ENCODE data around the gene RNPS1. TPM values are rescaled to one million over a fixed set of nuclear protein-coding genes. Genes with fewer than 3 reads are reported as not detected.

The RNPS1 gene
- total and polyA plus RNA-seq, 9 of the 15 experiments (the other 6 are each of a cell fraction or from before 2014, with no cell fraction given), result 44.9 to 338 (median 202) TPM

- TF ChIP-seq POLR2AphosphoS5 (IDR thresholded peaks at IDR 0.05; ENCODE audit: control insufficient read depth, insufficient read depth, low read depth, low read length) (peak; percentile 88), BRD9 (IDR thresholded peaks at IDR 0.05; ENCODE audit: low read depth, partially characterized antibody) (peak; percentile 21), ZNF124 (CRISPR knock-in tag; IDR thresholded peaks at IDR 0.05) (no peak), NCOA4 (IDR thresholded peaks at IDR 0.05; ENCODE audit: partially characterized antibody) (peak; percentile 100), RBM34 (IDR thresholded peaks at IDR 0.05; ENCODE audit: borderline replicate concordance, insufficient read depth, low read length) (no peak), ZBTB33 (CRISPR knock-in tag; IDR thresholded peaks at IDR 0.05) (peak; percentile 20; the same call in 1 of the 2 replicates), POLR2A (conservative IDR thresholded peaks at IDR 0.05) (peak; percentile 93), BDP1 (IDR thresholded peaks at IDR 0.05; ENCODE audit: insufficient read depth, insufficient read length) (no peak), TCF7 (IDR thresholded peaks at IDR 0.05; ENCODE audit: borderline replicate concordance) (no peak), MAFK (IDR thresholded peaks at IDR 0.05; ENCODE audit: low read length) (no peak), NELFE (IDR thresholded peaks at IDR 0.05; ENCODE audit: insufficient read depth, insufficient read length) (no peak), BCOR (IDR thresholded peaks at IDR 0.05) (0 out of 2 replicates have a peak, but pooled peaks have one; percentile 20), HDAC2 (IDR thresholded peaks at IDR 0.05) (no peak), ZNF77 (CRISPR knock-in tag; IDR thresholded peaks at IDR 0.05) (no peak), SETDB1 (IDR thresholded peaks at IDR 0.05; ENCODE audit: low read length) (no peak), DEAF1 (CRISPR knock-in tag; IDR thresholded peaks at IDR 0.05) (no peak; the same call in 1 of the 2 replicates), ZNF324 (CRISPR knock-in tag; IDR thresholded peaks at IDR 0.05) (no peak)
- TF ChIP-seq, protein P1, sequence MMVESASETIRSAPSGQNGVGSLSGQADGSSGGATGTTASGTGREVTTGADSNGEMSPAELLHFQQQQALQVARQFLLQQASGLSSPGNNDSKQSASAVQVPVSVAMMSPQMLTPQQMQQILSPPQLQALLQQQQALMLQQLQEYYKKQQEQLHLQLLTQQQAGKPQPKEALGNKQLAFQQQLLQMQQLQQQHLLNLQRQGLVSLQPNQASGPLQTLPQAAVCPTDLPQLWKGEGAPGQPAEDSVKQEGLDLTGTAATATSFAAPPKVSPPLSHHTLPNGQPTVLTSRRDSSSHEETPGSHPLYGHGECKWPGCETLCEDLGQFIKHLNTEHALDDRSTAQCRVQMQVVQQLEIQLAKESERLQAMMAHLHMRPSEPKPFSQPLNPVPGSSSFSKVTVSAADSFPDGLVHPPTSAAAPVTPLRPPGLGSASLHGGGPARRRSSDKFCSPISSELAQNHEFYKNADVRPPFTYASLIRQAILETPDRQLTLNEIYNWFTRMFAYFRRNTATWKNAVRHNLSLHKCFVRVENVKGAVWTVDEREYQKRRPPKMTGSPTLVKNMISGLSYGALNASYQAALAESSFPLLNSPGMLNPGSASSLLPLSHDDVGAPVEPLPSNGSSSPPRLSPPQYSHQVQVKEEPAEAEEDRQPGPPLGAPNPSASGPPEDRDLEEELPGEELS (CRISPR knock-in tag; IDR thresholded peaks at IDR 0.05; ENCODE audit: borderline replicate concordance), result no peak
- TF ChIP-seq, protein P2, sequence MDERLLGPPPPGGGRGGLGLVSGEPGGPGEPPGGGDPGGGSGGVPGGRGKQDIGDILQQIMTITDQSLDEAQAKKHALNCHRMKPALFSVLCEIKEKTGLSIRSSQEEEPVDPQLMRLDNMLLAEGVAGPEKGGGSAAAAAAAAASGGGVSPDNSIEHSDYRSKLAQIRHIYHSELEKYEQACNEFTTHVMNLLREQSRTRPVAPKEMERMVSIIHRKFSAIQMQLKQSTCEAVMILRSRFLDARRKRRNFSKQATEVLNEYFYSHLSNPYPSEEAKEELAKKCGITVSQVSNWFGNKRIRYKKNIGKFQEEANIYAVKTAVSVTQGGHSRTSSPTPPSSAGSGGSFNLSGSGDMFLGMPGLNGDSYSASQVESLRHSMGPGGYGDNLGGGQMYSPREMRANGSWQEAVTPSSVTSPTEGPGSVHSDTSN (CRISPR knock-in tag; IDR thresholded peaks at IDR 0.05; ENCODE audit: low read depth), result no peak
- TF ChIP-seq, protein P2 (tag; conservative IDR thresholded peaks at IDR 0.05; ENCODE audit: low read depth), result no peak
These were observed 62.6 kb downstream of the RNPS1 start, which contains the start of gene MLST8 (continued) for GRCh38 chr16:2205104-2205966.

Measured in K562 (cell line).